ENCODE data around the gene DSCAM. TPM values are rescaled to one million over a fixed set of nuclear protein-coding genes. Genes with fewer than 3 reads are reported as not detected.

Gene DSCAM
- total and polyA plus RNA-seq, 5 donors, result under 0.01 TPM; not detected in 4

DNA sequence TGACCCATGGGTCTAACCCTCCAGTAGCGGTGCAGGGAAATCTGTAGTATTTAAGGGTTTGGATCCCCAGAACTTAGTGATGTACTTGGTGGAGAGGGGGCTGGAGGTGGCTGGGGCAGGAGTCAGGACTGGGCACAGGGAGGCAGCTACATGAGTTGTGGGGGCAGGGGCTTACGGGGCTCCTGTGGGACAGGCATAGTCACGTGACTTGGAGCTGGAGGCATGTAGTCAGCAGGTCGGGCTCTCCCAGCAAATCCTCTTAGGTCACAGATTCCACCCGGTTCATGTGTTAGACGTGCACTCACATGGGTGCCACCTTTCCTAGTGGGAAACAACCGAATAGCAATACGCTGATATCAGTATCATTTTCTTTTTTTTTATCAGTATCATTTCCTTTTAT lies 867.6 kb downstream of the DSCAM start:
- ATAC-seq (no peak), DNase-seq (no peak)
- Histone ChIP-seq H3K4me1 (ENCODE audit: control insufficient read depth, insufficient read depth, low read length) (no peaks in the 10 kb centered on the region), H3K9me3 (ENCODE audit: control insufficient read depth, low read length) (no peaks in the 10 kb centered on the region), H3K27me3 (ENCODE audit: control insufficient read depth, insufficient read depth) (no peaks in the 10 kb centered on the region), H3K4me3 (ENCODE audit: low read length) (no peak overlapping the region), H3K27ac (ENCODE audit: low read length) (no peak overlapping the region)
- WGBS, result 81% methylated on average over 8 of the region's 8 CpGs
- intact Hi-C loops (cut with DNase I), result no loop called here

DNA sequence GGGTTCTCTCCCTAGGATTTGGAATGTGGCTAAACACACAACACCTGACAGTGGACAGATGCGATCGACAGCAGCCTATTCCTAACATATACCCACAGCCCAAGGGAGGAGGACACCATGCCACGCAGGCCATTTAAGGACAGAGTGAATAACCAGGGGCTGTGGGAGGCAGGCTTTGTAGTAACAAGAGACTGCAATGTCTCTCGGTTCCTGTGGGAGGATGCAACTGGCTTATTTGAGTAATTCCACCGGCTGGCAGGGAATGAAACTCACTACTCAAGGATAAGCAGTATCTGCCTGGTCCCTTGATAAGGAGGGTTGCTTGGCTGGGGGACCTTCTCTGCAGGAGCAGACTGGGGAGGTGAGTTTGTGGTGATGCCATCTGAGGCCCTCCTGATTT lies 870.2 kb downstream of the DSCAM start:
- WGBS, result 61% methylated on average over 5 of the region's 5 CpGs
- intact Hi-C loops (cut with DNase I), result no loop called here
- no peak for ATAC-seq

DNA sequence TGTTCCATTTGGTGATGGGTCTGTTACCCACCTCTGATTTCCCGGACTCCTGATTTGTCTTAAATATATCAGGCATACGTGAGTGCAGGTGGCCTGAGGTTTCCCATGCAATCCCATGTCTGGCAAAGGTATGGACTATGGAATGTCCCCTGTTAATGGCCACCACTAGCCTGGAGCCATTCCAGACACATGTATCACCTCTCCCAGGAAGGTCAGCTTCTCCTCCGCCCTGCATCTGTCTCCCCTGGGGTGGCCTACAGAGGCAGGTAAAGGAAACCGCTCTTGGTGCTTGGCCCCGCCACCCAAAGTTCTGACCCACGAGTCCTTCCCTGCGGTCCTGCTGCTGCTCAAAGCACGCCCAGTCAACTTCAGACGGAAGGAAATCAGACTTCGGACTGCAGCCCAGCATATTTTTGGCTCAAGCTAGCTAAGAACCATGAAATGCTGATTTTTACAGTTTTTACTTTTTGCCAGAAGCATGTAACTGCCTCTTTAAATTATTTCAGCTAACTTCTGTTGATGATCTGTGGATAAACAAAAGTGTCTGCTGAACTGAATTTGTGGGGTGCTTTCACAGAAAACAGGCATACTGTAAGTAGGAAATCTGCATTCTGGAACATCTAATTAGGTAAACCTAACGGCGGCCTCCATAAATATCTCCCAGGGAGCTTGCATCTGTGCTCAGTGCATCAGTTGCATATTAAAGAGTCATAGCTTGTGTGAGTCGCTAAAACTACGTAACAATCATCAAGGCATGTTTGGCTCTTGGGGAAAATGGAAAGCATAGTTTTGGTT lies 873.8 kb downstream of the DSCAM start:
- Histone ChIP-seq H3K27me3 (ENCODE audit: control insufficient read depth, insufficient read depth) (no peaks in the 10 kb centered on the region), H3K4me3 (ENCODE audit: low read length) (no peak overlapping the region), H3K9me3 (ENCODE audit: control insufficient read depth, low read length) (no peaks in the 10 kb centered on the region), H3K4me1 (ENCODE audit: control insufficient read depth, insufficient read depth, low read length) (no peaks in the 10 kb centered on the region), H3K27ac (ENCODE audit: low read length) (no peak overlapping the region)
- ATAC-seq, result no peak
- no peak for DNase-seq
- intact Hi-C loops (cut with DNase I), result no loop called here
- 86% methylated on average over 14 of the region's 14 CpGs for WGBS

More for the DNA sequence above, 870.2 kb downstream of the DSCAM start:
- no peaks in the 10 kb centered on the region for H3K9me3 ChIP-seq (ENCODE audit: control insufficient read depth, low read length)
- H3K4me3 ChIP-seq (ENCODE audit: low read length), result no peak overlapping the region
- DNase-seq, result no peak
- no peak overlapping the region for H3K27ac ChIP-seq (ENCODE audit: low read length)
- H3K4me1 ChIP-seq (ENCODE audit: control insufficient read depth, insufficient read depth, low read length), result no peaks in the 10 kb centered on the region
- H3K27me3 ChIP-seq (ENCODE audit: control insufficient read depth, insufficient read depth), result no peaks in the 10 kb centered on the region

DNA sequence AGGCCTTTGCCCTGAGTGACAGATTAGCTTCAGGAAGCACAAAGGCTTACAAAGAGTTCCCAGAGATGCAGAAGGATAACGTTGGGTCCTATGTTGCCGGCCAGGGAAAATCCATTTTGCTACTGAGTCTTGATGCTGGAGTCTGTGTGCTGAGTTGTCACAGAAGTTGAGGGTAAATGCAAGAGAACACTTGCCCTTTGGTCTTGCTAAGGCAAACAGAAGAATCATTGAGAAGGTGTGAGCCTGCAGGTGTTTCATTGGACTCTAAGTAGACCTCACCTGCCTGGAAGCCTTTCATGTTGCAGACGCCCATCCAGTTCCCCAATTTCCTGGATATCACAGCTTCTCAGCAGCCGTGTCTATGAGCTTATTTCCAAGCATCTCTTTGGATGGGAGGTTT lies 874.5 kb downstream of the DSCAM start:
- 60% methylated on average over 4 of the region's 4 CpGs for WGBS
- intact Hi-C loops (cut with DNase I), result no loop called here
- ATAC-seq (no peak), DNase-seq (no peak)
- Histone ChIP-seq H3K27me3 (ENCODE audit: control insufficient read depth, insufficient read depth) (no peaks in the 10 kb centered on the region), H3K9me3 (ENCODE audit: control insufficient read depth, low read length) (no peaks in the 10 kb centered on the region), H3K27ac (ENCODE audit: low read length) (no peak overlapping the region), H3K4me3 (ENCODE audit: low read length) (no peak overlapping the region), H3K4me1 (ENCODE audit: control insufficient read depth, insufficient read depth, low read length) (no peaks in the 10 kb centered on the region)

DNA sequence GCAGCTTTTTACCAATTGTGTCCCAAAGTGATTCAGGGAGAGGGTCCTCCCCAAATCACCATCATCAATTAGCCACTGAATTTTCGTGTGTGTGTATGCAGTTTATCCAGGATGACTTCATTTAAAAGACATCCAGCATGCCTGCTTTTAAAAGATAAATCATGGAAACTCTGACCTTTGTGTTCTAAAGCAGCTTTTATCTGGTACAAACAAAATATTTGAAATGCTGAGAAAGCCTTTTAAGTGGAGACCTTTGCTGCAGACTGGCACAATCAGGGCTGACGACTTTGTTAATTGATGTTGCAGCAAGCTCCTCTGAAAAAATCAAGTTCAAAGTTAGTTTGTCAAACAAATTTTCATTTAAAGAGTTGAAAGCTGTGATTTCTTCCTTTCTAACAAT lies 875.0 kb downstream of the DSCAM start:
- WGBS, result 18% methylated on average over 2 of the region's 2 CpGs
- intact Hi-C loops (cut with DNase I), result no loop called here

GRCh38 chr21:39969691-39970364 lies 877.1 kb downstream of the DSCAM start:
- WGBS, result 86% methylated on average over 8 of the region's 8 CpGs
- DNase-seq, result no peak
- no peaks in the 10 kb centered on the region for H3K27me3 ChIP-seq (ENCODE audit: control insufficient read depth, insufficient read depth)
- no peak overlapping the region for H3K27ac ChIP-seq (ENCODE audit: low read length)
- no peak overlapping the region for H3K4me3 ChIP-seq (ENCODE audit: low read length)
- H3K4me1 ChIP-seq (ENCODE audit: control insufficient read depth, insufficient read depth, low read length), result no peaks in the 10 kb centered on the region
- intact Hi-C loops (cut with DNase I), result no loop called here
- no peaks in the 10 kb centered on the region for H3K9me3 ChIP-seq (ENCODE audit: control insufficient read depth, low read length)
- ATAC-seq, result no peak

More for the DNA sequence above, 875.0 kb downstream of the DSCAM start:
- DNase-seq, result no peak
- H3K4me3 ChIP-seq (ENCODE audit: low read length), result no peak overlapping the region
- no peak overlapping the region for H3K27ac ChIP-seq (ENCODE audit: low read length)
- H3K9me3 ChIP-seq (ENCODE audit: control insufficient read depth, low read length), result no peaks in the 10 kb centered on the region
- H3K27me3 ChIP-seq (ENCODE audit: control insufficient read depth, insufficient read depth), result no peaks in the 10 kb centered on the region
- no peaks in the 10 kb centered on the region for H3K4me1 ChIP-seq (ENCODE audit: control insufficient read depth, insufficient read depth, low read length)
- no peak for ATAC-seq

GRCh38 chr21:39968010-39968409 lies 878.9 kb downstream of the DSCAM start:
- H3K27me3 ChIP-seq (ENCODE audit: control insufficient read depth, insufficient read depth), result no peaks in the 10 kb centered on the region
- intact Hi-C loops (cut with DNase I), result no loop called here
- H3K4me3 ChIP-seq (ENCODE audit: low read length), result no peak overlapping the region
- no peak for ATAC-seq
- no peak for DNase-seq
- 94% methylated on average over 2 of the region's 2 CpGs for WGBS
- no peaks in the 10 kb centered on the region for H3K9me3 ChIP-seq (ENCODE audit: control insufficient read depth, low read length)
- H3K27ac ChIP-seq (ENCODE audit: low read length), result no peak overlapping the region
- H3K4me1 ChIP-seq (ENCODE audit: control insufficient read depth, insufficient read depth, low read length), result no peaks in the 10 kb centered on the region

DNA sequence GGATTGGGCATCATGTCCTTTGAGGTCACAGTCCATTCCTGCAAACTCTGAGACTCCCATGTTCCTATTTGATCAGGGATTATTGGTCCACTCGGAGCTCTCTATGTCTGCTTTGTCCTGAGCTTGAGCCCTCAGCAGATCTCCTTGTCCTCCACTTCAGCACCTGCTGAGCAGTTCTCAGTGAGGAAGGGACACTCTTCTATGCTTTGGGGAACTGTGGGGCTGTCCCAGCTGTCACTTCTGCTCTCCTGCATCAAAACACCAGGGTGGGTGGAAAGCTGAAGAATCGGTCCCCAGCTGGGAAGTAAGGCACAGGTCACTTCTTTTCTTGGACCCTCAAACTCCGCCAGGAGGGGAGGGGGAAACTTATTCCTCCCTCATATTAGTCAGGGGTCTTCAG lies 880.2 kb downstream of the DSCAM start:
- WGBS, result 71% methylated on average over 3 of the region's 3 CpGs
- no peak overlapping the region for H3K4me3 ChIP-seq (ENCODE audit: low read length)
- ATAC-seq (no peak), DNase-seq (no peak)
- intact Hi-C loops (cut with DNase I), result no loop called here
- no peak overlapping the region for H3K27ac ChIP-seq (ENCODE audit: low read length)
- no peaks in the 10 kb centered on the region for H3K4me1 ChIP-seq (ENCODE audit: control insufficient read depth, insufficient read depth, low read length)
- H3K9me3 ChIP-seq (ENCODE audit: control insufficient read depth, low read length), result no peaks in the 10 kb centered on the region
- H3K27me3 ChIP-seq (ENCODE audit: control insufficient read depth, insufficient read depth), result no peaks in the 10 kb centered on the region

- Histone ChIP-seq H3K27ac (ENCODE audit: low read length) (no peak overlapping the region), H3K4me1 (ENCODE audit: control insufficient read depth, insufficient read depth, low read length) (no peaks in the 10 kb centered on the region), H3K4me3 (ENCODE audit: low read length) (no peak overlapping the region), H3K9me3 (ENCODE audit: control insufficient read depth, low read length) (no peaks in the 10 kb centered on the region), H3K27me3 (ENCODE audit: control insufficient read depth, insufficient read depth) (no peaks in the 10 kb centered on the region)
- no peak for DNase-seq
- ATAC-seq, result no peak
- intact Hi-C loops (cut with DNase I), result no loop called here
- 95% methylated on average over 1 of the region's 1 CpG for WGBS
Measured at GRCh38 chr21:39965026-39965425, 881.9 kb downstream of the DSCAM start.

GRCh38 chr21:39961251-39961650 lies 885.7 kb downstream of the DSCAM start:
- no peaks in the 10 kb centered on the region for H3K4me1 ChIP-seq (ENCODE audit: control insufficient read depth, insufficient read depth, low read length)
- WGBS, result 73% methylated on average over 1 of the region's 1 CpG
- intact Hi-C loops (cut with DNase I), result no loop called here
- H3K4me3 ChIP-seq (ENCODE audit: low read length), result no peak overlapping the region
- no peaks in the 10 kb centered on the region for H3K9me3 ChIP-seq (ENCODE audit: control insufficient read depth, low read length)
- H3K27ac ChIP-seq (ENCODE audit: low read length), result no peak overlapping the region
- ATAC-seq, result no peak
- DNase-seq, result no peak
- H3K27me3 ChIP-seq (ENCODE audit: control insufficient read depth, insufficient read depth), result no peaks in the 10 kb centered on the region

Measured in right cardiac atrium (tissue), 5 donors.